SJCRH30 (cell line): Measurements from ENCODE around the gene HNRNPM. TPM values are rescaled to one million over a fixed set of nuclear protein-coding genes. Genes with fewer than 3 reads are reported as not detected.

Experiments
- DNase-seq, 2 experiments: peaks; one replicate each; pipeline ENCODE4 v3.0.0-alpha.2; 2015 to 2020
- H3K27ac ChIP-seq: fragments of 250-450 bp; sonication (Bioruptor Pico); 2 replicates; pipeline ENCODE4 v1.5.1; 2020; ENCODE audit warnings: mild to moderate bottlenecking, moderate library complexity
- H3K27me3 ChIP-seq: fragments of 250-450 bp; sonication (Bioruptor Pico); 2 replicates; pipeline ENCODE4 v1.5.1; 2020; ENCODE audit warnings: mild to moderate bottlenecking, moderate library complexity
- H3K36me3 ChIP-seq: fragments of 250-450 bp; sonication (Bioruptor Pico); 2 replicates; pipeline ENCODE4 v1.5.1; 2020; ENCODE audit warnings: mild to moderate bottlenecking, moderate library complexity
- H3K4me1 ChIP-seq: fragments of 250-450 bp; sonication (Bioruptor Pico); 2 replicates; pipeline ENCODE4 v1.5.1; 2020; ENCODE audit warnings: mild to moderate bottlenecking, moderate library complexity
- H3K4me3 ChIP-seq: fragments of 250-450 bp; sonication (Bioruptor Pico); 2 replicates; pipeline ENCODE4 v1.5.1; 2020; ENCODE audit warnings: mild to moderate bottlenecking, moderate library complexity
- H3K9me3 ChIP-seq: fragments of 250-450 bp; sonication (Bioruptor Pico); replicated peaks from 2 replicates; pipeline ENCODE4 v1.5.1; 2020; ENCODE audit warnings: mild to moderate bottlenecking, moderate library complexity
- total RNA-seq: library from RNA; depleted of rRNA; stranded (reverse); fragments of >200 nt; shearing (Covaris generic); gene quantifications from 2 replicates; pipeline ENCODE4 v1.2.3, GENCODE V29; 2014; rRNA removed

The HNRNPM gene
- total RNA-seq, 1 experiment from 2014 or later = 191 TPM

DNA sequence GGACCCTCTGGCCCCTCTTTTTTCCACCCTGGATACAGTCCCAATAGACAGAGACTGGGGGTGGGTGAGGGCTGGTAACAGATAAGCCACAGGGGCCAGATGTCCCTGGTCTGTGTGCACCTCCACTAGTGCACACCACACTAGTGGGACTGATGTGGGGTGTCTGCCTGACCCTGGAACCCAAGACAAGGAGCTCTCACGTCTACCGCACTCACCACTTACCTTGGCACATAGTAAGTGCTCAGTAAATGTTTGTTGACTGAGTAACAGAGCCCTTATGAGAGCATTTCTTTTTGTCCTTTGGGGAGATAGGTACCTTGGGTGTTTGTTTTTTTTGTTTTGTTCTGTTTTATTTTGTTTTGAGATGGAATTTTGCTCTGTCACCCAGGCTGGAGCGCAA, 92.3 kb downstream of the HNRNPM start:
- no peak overlapping the region for H3K4me3 ChIP-seq
- H3K4me1 ChIP-seq = no peaks in the 10 kb centered on the region
- no peaks in the 10 kb centered on the region for H3K9me3 ChIP-seq
- H3K27me3 ChIP-seq = no peaks in the 10 kb centered on the region
- DNase-seq = no peak
- H3K27ac ChIP-seq = no peak overlapping the region
- H3K36me3 ChIP-seq = no peaks in the 10 kb centered on the region

Other genes with a start within 250 kb of the HNRNPM start
- gene CERS4, start 235.6 kb upstream of the HNRNPM start, total RNA-seq = 9.3 and 9.9 TPM in 2 replicates
- gene CD320, start 136.6 kb upstream of the HNRNPM start, total RNA-seq = 44.2 and 49.4 TPM in 2 replicates
- gene NDUFA7, start 123.6 kb upstream of the HNRNPM start, total RNA-seq = 25.6 and 40.7 TPM in 2 replicates
- gene RPS28, start 123.5 kb upstream of the HNRNPM start, total RNA-seq = 651 and 901 TPM in 2 replicates
- gene KANK3, start 101.7 kb upstream of the HNRNPM start, total RNA-seq = 0.04 TPM in 1 of 2 replicates, not detected in the other
- 0.10 and 0.59 TPM in 2 replicates for gene ANGPTL4, start 80.8 kb upstream of the HNRNPM start, total RNA-seq
- 15.9 and 17.7 TPM in 2 replicates for gene RAB11B, start 54.6 kb upstream of the HNRNPM start, total RNA-seq
- gene MARCHF2, start 31.7 kb upstream of the HNRNPM start, total RNA-seq = 0.55 and 2.8 TPM in 2 replicates
- gene PRAM1, start 57.7 kb downstream of the HNRNPM start, total RNA-seq = not detected in 2 replicates
- 3.1 and 4.7 TPM in 2 replicates for gene ZNF414, start 69.2 kb downstream of the HNRNPM start, total RNA-seq
- 0.04 TPM in 1 of 2 replicates, not detected in the other for gene MYO1F, start 132.5 kb downstream of the HNRNPM start, total RNA-seq
- not detected in 2 replicates for gene ADAMTS10, start 165.7 kb downstream of the HNRNPM start, total RNA-seq
- not detected in 2 replicates for gene NFILZ, start 185.7 kb downstream of the HNRNPM start, total RNA-seq